HAP-1 (cell line): ENCODE measurements around the gene DLG4.
"Not testable (repeated sequence)": the region's sequence is repeated elsewhere in the genome, so short reads cannot be mapped to it uniquely, and the experiment has no call there.

Experiments used
- DNase-seq, 2 experiments: peaks; one replicate each; pipeline ENCODE4 v3.0.0-alpha.2; 2016 to 2020; ENCODE audit warnings: low spot score in 2 of 2
- H3K27me3 ChIP-seq: fragments of 250-450 bp; sonication (Bioruptor Pico); 2 replicates; pipeline ENCODE4 v1.5.1; 2020; ENCODE audit warnings: low read depth, mild to moderate bottlenecking, moderate library complexity
- H3K36me3 ChIP-seq: fragments of 250-450 bp; sonication (Bioruptor Pico); replicated peaks from 2 replicates; pipeline ENCODE4 v1.5.1; 2020; ENCODE audit warnings: mild to moderate bottlenecking
- H3K4me1 ChIP-seq: fragments of 250-450 bp; sonication (Bioruptor Pico); 2 replicates; pipeline ENCODE4 v1.5.1; 2020; ENCODE audit warnings: mild to moderate bottlenecking
- H3K4me3 ChIP-seq: fragments of 250-450 bp; sonication (Bioruptor Pico); 2 replicates; pipeline ENCODE4 v1.5.1; 2020; ENCODE audit warnings: mild to moderate bottlenecking, moderate library complexity
- H3K9me3 ChIP-seq: fragments of 250-450 bp; sonication (Bioruptor Pico); 2 replicates; pipeline ENCODE4 v1.5.1; 2020; ENCODE audit warnings: mild to moderate bottlenecking, moderate library complexity
- in situ Hi-C: fragments of 300-500 bp; cut with MboI; formaldehyde crosslinking; loops from 3 replicates; pipeline ENCODE4 v1.14.3; 2020; ENCODE audit warnings: low sequenced_read_pairs, inconsistent platforms, mixed read lengths

The DLG4 gene

GRCh38 chr17:7176107-7176840 lies 43.4 kb downstream of the DLG4 start:
- Histone ChIP-seq H3K27me3 (no peaks in the 10 kb centered on the region), H3K36me3 (no peaks in the 10 kb centered on the region), H3K4me3 (no peak overlapping the region), H3K4me1 (peaks cover 8% of the 10 kb centered on the region; the same call in 1 of the 2 replicates), H3K9me3 (no peaks in the 10 kb centered on the region)
- no peak for DNase-seq
- in situ Hi-C loops = no loop called here

- Histone ChIP-seq H3K9me3 (no peaks in the 10 kb centered on the region), H3K4me1 (peaks cover 8% of the 10 kb centered on the region; the same call in 1 of the 2 replicates), H3K4me3 (no peak overlapping the region), H3K27me3 (no peaks in the 10 kb centered on the region), H3K36me3 (no peaks in the 10 kb centered on the region)
- no peak for DNase-seq
- in situ Hi-C loops = no loop called here
These were observed 44.3 kb downstream of the DLG4 start for GRCh38 chr17:7175330-7175733.

- H3K4me3 ChIP-seq = no peak overlapping the region
- no peaks in the 10 kb centered on the region for H3K36me3 ChIP-seq
- H3K9me3 ChIP-seq = no peaks in the 10 kb centered on the region
- DNase-seq = no peak
- in situ Hi-C loops = loop anchor here (25.0 kb wide), 1 partner anchor 512 kb away; the partner anchor contains the start of genes C17orf100 and MED31
- no peaks in the 10 kb centered on the region for H3K27me3 ChIP-seq
- H3K4me1 ChIP-seq = peaks cover 8% of the 10 kb centered on the region; the same call in 1 of the 2 replicates
These were observed 44.9 kb downstream of the DLG4 start for GRCh38 chr17:7174603-7175326.

GRCh38 chr17:7173687-7174602 lies 45.7 kb downstream of the DLG4 start:
- Histone ChIP-seq H3K4me3 (no peak overlapping the region), H3K27me3 (no peaks in the 10 kb centered on the region), H3K9me3 (no peaks in the 10 kb centered on the region), H3K4me1 (peaks cover 8% of the 10 kb centered on the region; the same call in 1 of the 2 replicates), H3K36me3 (no peaks in the 10 kb centered on the region)
- peak in 1 of 2 experiments; percentile 29 for DNase-seq
- in situ Hi-C loops = loop anchor here (25.0 kb wide), 1 partner anchor 512 kb away; the partner anchor contains the start of genes C17orf100 and MED31

GRCh38 chr17:7172522-7173191 lies 47.0 kb downstream of the DLG4 start:
- H3K4me3 ChIP-seq, H3K27me3 ChIP-seq, DNase-seq, H3K36me3 ChIP-seq, H3K4me1 ChIP-seq, H3K9me3 ChIP-seq: not testable (repeated sequence)
- in situ Hi-C loops = loop anchor here (25.0 kb wide), 1 partner anchor 510 kb away; the partner anchor contains the start of genes C17orf100 and MED31

- H3K9me3 ChIP-seq, H3K4me3 ChIP-seq, H3K36me3 ChIP-seq, H3K27me3 ChIP-seq, DNase-seq, H3K4me1 ChIP-seq: not testable (repeated sequence)
- in situ Hi-C loops = loop anchor here (25.0 kb wide), 1 partner anchor 507 kb away; the partner anchor contains the start of genes C17orf100 and MED31
These were observed 50.1 kb downstream of the DLG4 start for GRCh38 chr17:7169565-7169908.

- H3K4me3 ChIP-seq, H3K27me3 ChIP-seq, DNase-seq, H3K4me1 ChIP-seq, H3K36me3 ChIP-seq, H3K9me3 ChIP-seq: not testable (repeated sequence)
- in situ Hi-C loops = loop anchor here (25.0 kb wide), 1 partner anchor 507 kb away; the partner anchor contains the start of genes C17orf100 and MED31
These were observed 50.6 kb downstream of the DLG4 start for GRCh38 chr17:7168841-7169564.

- no peaks in the 10 kb centered on the region; the same call in 1 of the 2 replicates for H3K9me3 ChIP-seq
- in situ Hi-C loops = loop anchor here (25.0 kb wide), 1 partner anchor 506 kb away; the partner anchor contains the start of genes C17orf100 and MED31
- no peak for DNase-seq
- H3K4me1 ChIP-seq = no peaks in the 10 kb centered on the region
- H3K36me3 ChIP-seq = no peaks in the 10 kb centered on the region
- H3K27me3 ChIP-seq = no peaks in the 10 kb centered on the region
- H3K4me3 ChIP-seq = no peak overlapping the region
These were observed 51.8 kb downstream of the DLG4 start for GRCh38 chr17:7167832-7168231.

- H3K4me3 ChIP-seq = no peak overlapping the region
- no peak for DNase-seq
- no peaks in the 10 kb centered on the region for H3K27me3 ChIP-seq
- in situ Hi-C loops = loop anchor here (25.0 kb wide), 1 partner anchor 505 kb away; the partner anchor contains the start of genes C17orf100 and MED31
- no peaks in the 10 kb centered on the region for H3K4me1 ChIP-seq
- no peaks in the 10 kb centered on the region; the same call in 1 of the 2 replicates for H3K9me3 ChIP-seq
- no peaks in the 10 kb centered on the region for H3K36me3 ChIP-seq
These were observed 52.8 kb downstream of the DLG4 start for GRCh38 chr17:7166873-7167272.

GRCh38 chr17:7159571-7159970 lies 60.1 kb downstream of the DLG4 start:
- not testable (repeated sequence) for DNase-seq, H3K4me3 ChIP-seq, H3K36me3 ChIP-seq, H3K9me3 ChIP-seq, H3K4me1 ChIP-seq
- H3K27me3 ChIP-seq = peaks cover 23% of the 10 kb centered on the region
- in situ Hi-C loops = loop anchor here (25.0 kb wide), 1 partner anchor 497 kb away; the partner anchor contains the start of genes C17orf100 and MED31

- H3K36me3 ChIP-seq, H3K4me1 ChIP-seq, H3K9me3 ChIP-seq, H3K4me3 ChIP-seq, DNase-seq: not testable (repeated sequence)
- H3K27me3 ChIP-seq = peaks cover 28% of the 10 kb centered on the region
- in situ Hi-C loops = loop anchor here (25.0 kb wide), 1 partner anchor 496 kb away; the partner anchor contains the start of genes C17orf100 and MED31
These were observed 61.2 kb downstream of the DLG4 start for GRCh38 chr17:7158424-7158823.

GRCh38 chr17:7156342-7156940 lies 63.2 kb downstream of the DLG4 start:
- in situ Hi-C loops = loop anchor here (25.0 kb wide), 1 partner anchor 494 kb away; the partner anchor contains the start of genes C17orf100 and MED31
- no peaks in the 10 kb centered on the region for H3K36me3 ChIP-seq
- no peaks in the 10 kb centered on the region for H3K4me1 ChIP-seq
- peaks cover 33% of the 10 kb centered on the region for H3K27me3 ChIP-seq
- H3K9me3 ChIP-seq = peaks cover 3% of the 10 kb centered on the region; the same call in 1 of the 2 replicates
- H3K4me3 ChIP-seq = no peak overlapping the region
- no peak for DNase-seq
